Measurements from ENCODE around the gene ST6GALNAC1. TPM values are rescaled to one million over a fixed set of nuclear protein-coding genes. Genes with fewer than 3 reads are reported as not detected.

Gene ST6GALNAC1
- total and polyA plus RNA-seq, 10 of the 15 experiments (the other 5 are each of a cell fraction or from before 2014, with no cell fraction given) = 0.08 TPM; not detected in 9

- TF ChIP-seq POU2F2 (IDR thresholded peaks at IDR 0.05; ENCODE audit: borderline replicate concordance, low read depth, low read length) (no peak), WRNIP1 (IDR thresholded peaks at IDR 0.05; ENCODE audit: borderline replicate concordance, low read depth, low read length) (no peak), SMC3 (IDR thresholded peaks at IDR 0.05; ENCODE audit: borderline replicate concordance, low read length) (no peak), CUX1 (IDR thresholded peaks at IDR 0.05; ENCODE audit: insufficient replicate concordance, low read depth, low read length) (no peak), SREBF2 (IDR thresholded peaks at IDR 0.05; ENCODE audit: low read length) (no peak), NKRF (conservative IDR thresholded peaks at IDR 0.05) (no peak), NRF1 (conservative IDR thresholded peaks at IDR 0.05; ENCODE audit: low read depth, low read length) (no peak), MEF2A (IDR thresholded peaks at IDR 0.05; ENCODE audit: insufficient read depth, low read depth, low read length) (no peak), BCLAF1 (IDR thresholded peaks at IDR 0.05) (no peak)
These were observed 27.2 kb upstream of the ST6GALNAC1 start (continued) for GRCh38 chr17:76670718-76671122.
